ENCODE data around the gene HS3ST6. TPM values are rescaled to one million over a fixed set of nuclear protein-coding genes. Genes with fewer than 3 reads are reported as not detected.

Gene HS3ST6
- total and polyA plus RNA-seq, 12 donors: 0.07 to 0.11 TPM; not detected in 10

- peaks cover 7 to 11% of the 10 kb centered on the region in 2 donors for H3K4me1 ChIP-seq (replicated peaks in 1 of 2)
- peak within 1 kb of the TSS in 3 of 5 donors; percentile 40 to 88 (median 40) for H3K27ac ChIP-seq
- H3K4me3 ChIP-seq: peak within 1 kb of the TSS; percentile 49 to 86 (median 58)
- intact Hi-C loops (cut with DNase I): no loop called here
- H3K27me3 ChIP-seq: no peaks in the 10 kb centered on the region
- peaks cover 0 to 24% of the 10 kb centered on the region in 2 donors for H3K36me3 ChIP-seq (replicated peaks in 1 of 2)
- TF ChIP-seq POLR2A (IDR thresholded peaks at IDR 0.05): peak; percentile 83 to 90
- TF ChIP-seq, protein P1, sequence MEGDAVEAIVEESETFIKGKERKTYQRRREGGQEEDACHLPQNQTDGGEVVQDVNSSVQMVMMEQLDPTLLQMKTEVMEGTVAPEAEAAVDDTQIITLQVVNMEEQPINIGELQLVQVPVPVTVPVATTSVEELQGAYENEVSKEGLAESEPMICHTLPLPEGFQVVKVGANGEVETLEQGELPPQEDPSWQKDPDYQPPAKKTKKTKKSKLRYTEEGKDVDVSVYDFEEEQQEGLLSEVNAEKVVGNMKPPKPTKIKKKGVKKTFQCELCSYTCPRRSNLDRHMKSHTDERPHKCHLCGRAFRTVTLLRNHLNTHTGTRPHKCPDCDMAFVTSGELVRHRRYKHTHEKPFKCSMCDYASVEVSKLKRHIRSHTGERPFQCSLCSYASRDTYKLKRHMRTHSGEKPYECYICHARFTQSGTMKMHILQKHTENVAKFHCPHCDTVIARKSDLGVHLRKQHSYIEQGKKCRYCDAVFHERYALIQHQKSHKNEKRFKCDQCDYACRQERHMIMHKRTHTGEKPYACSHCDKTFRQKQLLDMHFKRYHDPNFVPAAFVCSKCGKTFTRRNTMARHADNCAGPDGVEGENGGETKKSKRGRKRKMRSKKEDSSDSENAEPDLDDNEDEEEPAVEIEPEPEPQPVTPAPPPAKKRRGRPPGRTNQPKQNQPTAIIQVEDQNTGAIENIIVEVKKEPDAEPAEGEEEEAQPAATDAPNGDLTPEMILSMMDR (IDR thresholded peaks at IDR 0.05): peak in 2 of 6 experiments; percentile 7 to 22
- no peaks in the 10 kb centered on the region for H3K9me3 ChIP-seq (replicated peaks in 1 of 3)
- peak; percentile 99 to 100 (median 100) for DNase-seq
- WGBS, 4 donors: 0 to 1% (median 1%) methylated on average over 20 to 77 of the region's 77 CpGs
Measured at GRCh38 chr16:1942810-1943726, 24.9 kb upstream of the HS3ST6 start, which contains the start of gene MSRB1. MSRB1 (minus strand) TSS chr16:1943199; CDS start chr16:1943156, 43 bp downstream.

DNA sequence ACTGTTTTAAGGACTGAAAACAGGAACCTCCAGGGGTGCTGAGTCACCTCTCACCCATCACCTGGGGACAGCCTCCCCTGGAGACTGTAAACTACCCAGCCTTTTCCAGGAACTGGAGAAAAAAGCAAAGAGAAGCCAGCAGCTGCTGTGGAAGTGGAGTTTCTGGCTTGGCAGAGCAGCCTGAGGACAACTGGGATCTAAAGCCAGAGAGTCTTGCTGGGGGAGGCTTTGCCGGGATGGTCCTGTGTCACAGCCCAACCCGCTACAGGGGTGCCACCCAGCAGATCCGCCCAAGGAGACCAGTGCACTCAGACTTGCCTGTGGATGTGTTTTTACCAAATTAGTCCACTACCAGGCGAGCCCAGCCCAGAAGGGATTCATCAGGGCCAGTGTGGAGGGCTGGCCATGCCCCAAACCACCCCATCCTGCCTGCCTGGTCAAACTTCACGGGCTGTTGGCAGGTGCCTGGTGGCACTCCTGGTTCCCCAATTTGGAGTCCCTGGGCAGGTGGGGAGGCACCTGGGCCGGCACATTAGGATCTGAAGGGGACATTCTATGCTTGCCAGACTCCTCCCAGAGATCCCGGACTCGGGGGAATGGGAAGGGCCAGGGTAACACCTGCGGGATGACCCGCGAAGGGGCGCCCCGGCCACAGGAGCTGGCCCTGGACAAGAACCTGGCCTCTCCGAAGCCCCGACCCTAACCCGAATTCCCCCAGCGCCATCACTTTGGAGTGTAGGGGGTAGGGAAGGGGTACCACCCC is 24.0 kb upstream of the HS3ST6 start:
- Histone ChIP-seq H3K4me3 (peak overlapping the region; percentile 25 to 86 (median 58)), H3K27me3 (no peaks in the 10 kb centered on the region), H3K4me1 (replicated peaks in 1 of 2) (peaks cover 7 to 11% of the 10 kb centered on the region in 2 donors), H3K36me3 (replicated peaks in 1 of 2) (peaks cover 0 to 30% of the 10 kb centered on the region in 2 donors), H3K27ac (peak overlapping the region in 2 of 5 donors; percentile 40 to 88), H3K9me3 (replicated peaks in 1 of 3) (no peaks in the 10 kb centered on the region)
- intact Hi-C loops (cut with DNase I): no loop called here
- no peak for DNase-seq
- WGBS, 4 donors: 18 to 70% (median 40%) methylated on average over 2 to 17 of the region's 17 CpGs
- TF ChIP-seq, protein P1 (IDR thresholded peaks at IDR 0.05): no peak
- TF ChIP-seq POLR2A (IDR thresholded peaks at IDR 0.05): no peak

GRCh38 chr16:1941162-1942046 is 23.2 kb upstream of the HS3ST6 start:
- peaks cover 0 to 30% of the 10 kb centered on the region in 2 donors for H3K36me3 ChIP-seq (replicated peaks in 1 of 2)
- TF ChIP-seq, protein P1 (IDR thresholded peaks at IDR 0.05): no peak
- no peak for TF ChIP-seq POLR2A (IDR thresholded peaks at IDR 0.05)
- no peaks in the 10 kb centered on the region for H3K27me3 ChIP-seq
- WGBS, 4 donors: 87 to 91% (median 89%) methylated on average over 20 to 30 of the region's 30 CpGs
- no peak overlapping the region for H3K4me3 ChIP-seq
- H3K27ac ChIP-seq: no peak overlapping the region
- DNase-seq: no peak
- peaks cover 7 to 11% of the 10 kb centered on the region in 2 donors for H3K4me1 ChIP-seq (replicated peaks in 1 of 2)
- intact Hi-C loops (cut with DNase I): no loop called here
- H3K9me3 ChIP-seq (replicated peaks in 1 of 3): no peaks in the 10 kb centered on the region
